22Rv1 (cell line): ENCODE data around the gene MDM2.

ENCODE experiments used
- H3K27ac ChIP-seq: fragments of 450-650 bp; 2 replicates; pipeline ENCODE4 v1.5.1; 2017
- CTCF ChIP-seq: fragments of 450-650 bp; IDR thresholded peaks from 2 replicates; pipeline ENCODE4 v1.5.1; 2017; ENCODE audit warnings: mild to moderate bottlenecking
- ZFX ChIP-seq: fragments of 450-650 bp; IDR thresholded peaks from 2 replicates; pipeline ENCODE4 v1.6.1; 2017; ENCODE audit warnings: antibody characterized with exemption, borderline replicate concordance

The MDM2 gene

GRCh38 chr12:68851592-68852306 is 43.8 kb downstream of the MDM2 start:
- H3K27ac ChIP-seq, result no peak overlapping the region
- TF ChIP-seq ZFX, result no peak
- TF ChIP-seq CTCF, result no peak

GRCh38 chr12:68853396-68854077 is 45.6 kb downstream of the MDM2 start:
- no peak overlapping the region for H3K27ac ChIP-seq
- TF ChIP-seq ZFX (no peak), CTCF (no peak)

- no peak for TF ChIP-seq CTCF
- no peak for TF ChIP-seq ZFX
- no peak overlapping the region for H3K27ac ChIP-seq
These were observed 46.1 kb downstream of the MDM2 start for GRCh38 chr12:68854078-68854468.

GRCh38 chr12:68854554-68854953 is 46.6 kb downstream of the MDM2 start:
- TF ChIP-seq CTCF, result no peak
- no peak for TF ChIP-seq ZFX
- no peak overlapping the region for H3K27ac ChIP-seq

GRCh38 chr12:68855111-68855510 is 47.1 kb downstream of the MDM2 start:
- no peak overlapping the region for H3K27ac ChIP-seq
- TF ChIP-seq ZFX (no peak), CTCF (no peak)

GRCh38 chr12:68855771-68856170 is 47.8 kb downstream of the MDM2 start:
- TF ChIP-seq ZFX (no peak), CTCF (no peak)
- H3K27ac ChIP-seq, result no peak overlapping the region

- TF ChIP-seq CTCF (no peak), ZFX (no peak)
- no peak overlapping the region for H3K27ac ChIP-seq
These were observed 48.5 kb downstream of the MDM2 start for GRCh38 chr12:68856510-68856909.
